ENCODE results near the gene CXXC1.

DNA sequence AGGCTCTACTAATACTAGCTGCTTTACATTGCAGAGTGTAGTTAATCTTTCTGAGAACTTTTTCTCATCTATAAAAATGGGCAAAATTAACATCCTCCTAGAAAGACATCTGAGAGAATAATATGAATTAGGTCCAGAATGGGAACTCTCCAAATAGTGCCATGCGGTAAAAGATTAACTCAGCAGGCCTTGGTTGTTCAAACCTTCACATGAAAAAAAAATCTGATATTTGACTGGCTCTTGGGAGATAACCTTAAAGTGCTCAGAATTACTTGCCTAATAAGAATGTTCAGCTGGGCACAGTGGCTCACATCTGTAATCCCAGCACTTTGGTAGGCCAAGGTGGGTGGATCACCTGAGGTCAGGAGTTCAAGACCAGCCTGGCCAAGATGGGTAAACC lies 5.5 kb upstream of the CXXC1 start:
- no peak for TF ChIP-seq CTCF (IDR thresholded peaks at IDR 0.05)
- no peak for TF ChIP-seq EZH2 (IDR thresholded peaks at IDR 0.05)
- no peak for TF ChIP-seq EZH2phosphoT487 (IDR thresholded peaks at IDR 0.05)
